DND-41 (cell line): ENCODE data around the gene TMEM165.

Experiments
- EZH2 ChIP-seq: IDR thresholded peaks from 3 replicates; pipeline ENCODE4 v1.6.1; 2012; ENCODE audit warnings: borderline replicate concordance, low read depth, mild to moderate bottlenecking, moderate library complexity, low read length, inconsistent platforms; ENCODE audit not compliant: severe bottlenecking
- TF ChIP-seq, protein P1 (sequence below): IDR thresholded peaks from 2 replicates; pipeline ENCODE4 v1.5.1; 2012; ENCODE audit warnings: borderline replicate concordance, low read length, moderate library complexity, mild to moderate bottlenecking; ENCODE audit not compliant: poor library complexity, severe bottlenecking; ENCODE audit errors: extremely low read depth

- TF ChIP-seq, protein P1, sequence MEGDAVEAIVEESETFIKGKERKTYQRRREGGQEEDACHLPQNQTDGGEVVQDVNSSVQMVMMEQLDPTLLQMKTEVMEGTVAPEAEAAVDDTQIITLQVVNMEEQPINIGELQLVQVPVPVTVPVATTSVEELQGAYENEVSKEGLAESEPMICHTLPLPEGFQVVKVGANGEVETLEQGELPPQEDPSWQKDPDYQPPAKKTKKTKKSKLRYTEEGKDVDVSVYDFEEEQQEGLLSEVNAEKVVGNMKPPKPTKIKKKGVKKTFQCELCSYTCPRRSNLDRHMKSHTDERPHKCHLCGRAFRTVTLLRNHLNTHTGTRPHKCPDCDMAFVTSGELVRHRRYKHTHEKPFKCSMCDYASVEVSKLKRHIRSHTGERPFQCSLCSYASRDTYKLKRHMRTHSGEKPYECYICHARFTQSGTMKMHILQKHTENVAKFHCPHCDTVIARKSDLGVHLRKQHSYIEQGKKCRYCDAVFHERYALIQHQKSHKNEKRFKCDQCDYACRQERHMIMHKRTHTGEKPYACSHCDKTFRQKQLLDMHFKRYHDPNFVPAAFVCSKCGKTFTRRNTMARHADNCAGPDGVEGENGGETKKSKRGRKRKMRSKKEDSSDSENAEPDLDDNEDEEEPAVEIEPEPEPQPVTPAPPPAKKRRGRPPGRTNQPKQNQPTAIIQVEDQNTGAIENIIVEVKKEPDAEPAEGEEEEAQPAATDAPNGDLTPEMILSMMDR, result no peak
- no peak for TF ChIP-seq EZH2
Measured at GRCh38 chr4:55406545-55406944, 10.8 kb downstream of the TMEM165 start.
